Mesenteric fat pad (tissue), 1 donor: ENCODE measurements around the gene CLCF1. TPM values are rescaled to one million over a fixed set of nuclear protein-coding genes. Genes with fewer than 3 reads are reported as not detected.

Experiments used
- DNase-seq: peaks from one replicate; pipeline ENCODE4 v3.0.0-alpha.2; 2020; ENCODE audit warnings: low spot score
- total RNA-seq: library from RNA; stranded (reverse); fragmentation: NEBNext Ultra II Directional; extraction: Animal tissue kit (Norgen Biotek cat#: 25700); gene quantifications from one replicate; pipeline ENCODE4 v1.2.1, GENCODE V29; 2021
- donor health status: DM: yes; HTN: yes; CAD: no.

CLCF1 gene
- total RNA-seq, 1 donor from 2014 or later, result 7.7 TPM

- DNase-seq, result no peak
Observed at GRCh38 chr11:67376063-67376820, 2.8 kb upstream of the CLCF1 start.

GRCh38 chr11:67375320-67376055 is 2.1 kb upstream of the CLCF1 start:
- no peak for DNase-seq

- DNase-seq, result no peak
Observed at GRCh38 chr11:67374571-67375281, 1.3 kb upstream of the CLCF1 start.

GRCh38 chr11:67373648-67374570 is 511 bp upstream of the CLCF1 start:
- DNase-seq, result no peak

DNA sequence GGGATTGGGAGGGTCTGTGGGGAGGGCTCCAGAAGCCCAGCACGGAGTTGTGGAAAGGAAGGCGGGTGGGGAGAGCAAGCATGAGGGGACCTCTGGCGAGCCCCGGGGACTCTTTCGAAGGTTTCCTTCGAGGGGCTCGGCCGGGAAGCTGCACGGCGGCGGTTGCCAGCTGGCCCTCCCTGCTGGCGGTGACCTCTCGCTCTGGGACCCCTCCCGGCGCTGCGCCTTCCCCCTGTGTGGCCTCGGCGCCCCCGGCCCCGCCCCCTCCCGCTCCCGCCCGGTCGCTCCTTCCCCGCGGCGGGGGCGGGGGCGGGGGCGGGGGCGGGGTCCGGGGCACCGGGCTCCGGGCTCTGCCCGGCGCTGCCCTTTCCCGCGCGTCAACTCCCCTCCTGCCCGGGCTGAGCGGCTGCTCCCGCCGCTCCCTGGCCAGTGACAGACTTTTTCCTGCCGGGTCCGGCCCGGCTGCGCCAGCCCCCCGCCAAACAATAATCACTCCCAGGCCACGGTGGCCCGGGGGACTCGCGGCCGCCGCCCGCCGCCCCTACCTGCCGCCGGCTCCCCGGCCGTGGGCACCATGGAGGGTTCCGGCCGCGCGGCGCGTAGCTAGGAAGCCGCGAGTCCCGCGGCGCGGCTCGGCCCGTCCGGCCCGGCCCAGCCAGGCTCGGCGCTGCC is 941 bp downstream of the CLCF1 start:
- DNase-seq, result no peak

GRCh38 chr11:67371911-67372320 is 1.5 kb downstream of the CLCF1 start:
- DNase-seq, result no peak

GRCh38 chr11:67371189-67371910 is 2.0 kb downstream of the CLCF1 start:
- DNase-seq, result no peak

DNA sequence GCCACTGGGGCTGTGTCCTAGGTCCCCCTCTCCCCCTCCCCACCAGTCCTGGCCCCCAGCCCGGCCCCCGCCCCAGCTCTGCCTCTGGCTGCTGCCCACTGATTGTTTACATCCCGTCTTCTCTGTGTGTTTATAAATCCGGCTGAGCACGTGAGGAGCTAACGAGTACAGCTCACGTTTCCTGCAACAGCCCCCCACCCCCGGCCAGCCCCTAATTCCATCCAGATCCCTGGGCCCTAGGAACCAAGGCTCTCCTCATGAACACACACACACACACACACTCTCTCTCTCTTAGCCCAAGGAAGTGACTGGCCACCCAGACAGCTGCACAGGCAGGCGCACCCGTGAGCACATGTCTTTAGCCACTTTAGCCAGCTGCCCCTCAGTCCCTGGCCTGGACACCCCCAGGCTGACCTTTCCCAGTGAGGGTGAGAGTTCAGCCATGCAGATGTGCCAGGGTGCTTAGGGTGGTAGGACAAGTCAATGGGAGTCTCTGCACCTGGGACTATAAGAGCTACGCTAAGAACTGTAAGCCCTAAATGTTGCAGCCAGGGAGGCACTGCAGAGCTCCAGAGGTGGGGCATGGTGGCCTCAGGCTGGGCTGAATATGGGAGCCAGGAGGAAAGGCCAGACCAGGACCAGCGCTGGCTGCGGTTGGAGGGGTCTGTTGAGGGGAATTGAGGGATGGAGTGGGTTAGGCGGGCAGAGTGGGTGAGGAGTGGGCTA is 2.9 kb downstream of the CLCF1 start:
- DNase-seq, result no peak

GRCh38 chr11:67369801-67370284 is 3.6 kb downstream of the CLCF1 start:
- DNase-seq, result no peak

DNA sequence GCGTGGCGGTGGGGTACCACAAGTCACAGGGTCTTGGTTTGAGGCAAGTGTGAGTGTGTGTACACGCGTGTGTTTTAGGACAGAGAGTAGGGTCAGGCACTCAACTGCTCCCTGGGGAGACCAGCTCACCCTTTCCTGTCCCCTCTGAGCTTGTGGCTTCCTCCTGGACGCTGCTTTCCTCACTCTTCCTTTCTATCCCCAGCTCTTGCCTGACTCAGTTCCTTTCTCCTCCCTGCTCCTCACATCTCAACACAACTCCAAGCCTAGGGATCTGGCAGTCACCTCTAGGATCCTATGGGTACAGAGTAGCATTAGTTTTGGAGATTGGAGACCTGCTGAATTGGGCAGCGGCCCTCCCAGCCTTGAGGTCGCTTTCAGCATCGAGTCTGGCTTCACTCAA is 4.1 kb downstream of the CLCF1 start:
- no peak for DNase-seq

- DNase-seq, result no peak
Observed at GRCh38 chr11:67368621-67369020, 4.8 kb downstream of the CLCF1 start.

DNA sequence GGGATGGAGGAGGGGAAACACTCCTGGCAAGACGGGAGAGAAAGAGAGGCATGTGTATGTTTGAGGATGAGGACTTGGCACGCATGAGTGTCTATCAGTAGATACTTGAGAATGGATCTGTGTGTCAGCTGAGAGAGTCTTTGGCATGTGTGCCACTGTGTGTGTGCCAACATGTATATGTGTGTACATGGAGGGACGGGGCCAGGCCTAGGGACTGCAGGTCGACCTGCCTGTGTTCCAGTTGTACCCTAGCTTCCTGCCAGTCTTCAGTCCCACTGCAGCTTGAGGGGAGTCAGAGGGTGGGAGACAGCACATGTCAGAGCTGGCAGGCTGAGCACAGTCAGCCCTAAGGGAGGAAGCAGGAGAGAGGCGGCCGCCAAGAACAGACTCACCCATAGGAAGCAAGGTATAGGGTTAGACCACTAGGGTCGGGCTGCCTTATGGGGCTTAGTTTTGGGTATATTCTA is 5.6 kb downstream of the CLCF1 start:
- no peak for DNase-seq

- no peak for DNase-seq
Observed at GRCh38 chr11:67366961-67367760, 6.2 kb downstream of the CLCF1 start.

- no peak for DNase-seq
Observed at GRCh38 chr11:67366546-67366945, 6.9 kb downstream of the CLCF1 start.

- DNase-seq, result no peak
Observed at GRCh38 chr11:67365736-67366444, 7.5 kb downstream of the CLCF1 start.

GRCh38 chr11:67364783-67365722 is 8.3 kb downstream of the CLCF1 start:
- no peak for DNase-seq
